H1 (cell line): ENCODE results near the gene MUS81. TPM values are rescaled to one million over a fixed set of nuclear protein-coding genes. Genes with fewer than 3 reads are reported as not detected.
A peak's percentile ranks its signal among the peaks of the same experiment; 100 is the strongest.

Source experiments
- CHD7 ChIP-seq: fragments of 300-600 bp; sonication (generic); IDR thresholded peaks from 2 replicates; pipeline ENCODE4 v1.7.1; 2012; ENCODE audit warnings: low read length, moderate library complexity, mild to moderate bottlenecking, inconsistent platforms; ENCODE audit not compliant: insufficient replicate concordance
- CREB1 ChIP-seq: IDR thresholded peaks from 2 replicates; pipeline ENCODE4 v1.6.1; 2012; ENCODE audit warnings: inconsistent platforms
- KDM4A ChIP-seq: IDR thresholded peaks from one replicate; pipeline ENCODE4 v1.7.1; 2012; ENCODE audit warnings: low read depth, mild to moderate bottlenecking, moderate library complexity, low read length, inconsistent platforms; ENCODE audit not compliant: severe bottlenecking
- NANOG ChIP-seq: IDR thresholded peaks from 2 replicates; pipeline ENCODE4 v1.6.1; 2011; ENCODE audit warnings: low read length, low read depth, mild to moderate bottlenecking, inconsistent platforms; ENCODE audit not compliant: insufficient read depth, poor library complexity, severe bottlenecking
- PHF8 ChIP-seq: fragments of 200-600 bp; sonication (generic); conservative IDR thresholded peaks from 2 replicates; pipeline ENCODE4 v1.7.1; 2012; ENCODE audit warnings: low read depth, mild to moderate bottlenecking, inconsistent platforms, low read length, moderate library complexity
- RNF2 ChIP-seq: fragments of 200-900, 300-1000 bp; sonication (generic); IDR thresholded peaks from 2 replicates; pipeline ENCODE4 v1.7.1; 2016; ENCODE audit warnings: borderline replicate concordance, low read depth, mild to moderate bottlenecking, antibody characterized with exemption, low read length; ENCODE audit not compliant: poor library complexity, severe bottlenecking; ENCODE audit errors: missing control alignments
- SAP30 ChIP-seq: fragments of 300-600 bp; sonication (generic); IDR thresholded peaks from 2 replicates; pipeline ENCODE4 v1.7.1; 2012; ENCODE audit warnings: low read length, moderate library complexity, mild to moderate bottlenecking, inconsistent platforms; ENCODE audit not compliant: insufficient read depth, insufficient replicate concordance
- SIX5 ChIP-seq: IDR thresholded peaks from 2 replicates; pipeline ENCODE4 v1.6.1; 2011; ENCODE audit warnings: mild to moderate bottlenecking, low read depth, low read length
- TBP ChIP-seq: IDR thresholded peaks from 2 replicates; pipeline ENCODE4 v1.6.1; 2011; ENCODE audit warnings: low read depth, low read length, improper control_type of control experiment
- polyA plus RNA-seq, 7 experiments: library from polyadenylated mRNA; depleted of rRNA in 3 of 7; stranded (reverse) in 5 of 7; unstranded in 2 of 7; fragments of >200 nt in 5 of 7; fragments of 200-250 nt in 2 of 7; gene quantifications; 1 replicate in 5 of 7; 2 replicates in 1 of 7; 4 replicates in 1 of 7; pipeline versions ENCODE4 v1.2.1 to v1.2.3, GENCODE V29; 2011 to 2013; ENCODE audit warnings: missing spikeins in 2 of 7, mixed read lengths in 2 of 7
- total RNA-seq: library from RNA; stranded (reverse); fragmentation: NEBNext Ultra II Directional; extraction: Animal tissue kit (Norgen Biotek cat#: 25700); gene quantifications from 2 replicates; pipeline ENCODE4 v1.2.1, GENCODE V29; 2021

Gene MUS81
- total and polyA plus RNA-seq, 2 of the 8 experiments (the other 6 are each of a cell fraction or from before 2014, with no cell fraction given): 30.2 to 31.5 TPM

DNA sequence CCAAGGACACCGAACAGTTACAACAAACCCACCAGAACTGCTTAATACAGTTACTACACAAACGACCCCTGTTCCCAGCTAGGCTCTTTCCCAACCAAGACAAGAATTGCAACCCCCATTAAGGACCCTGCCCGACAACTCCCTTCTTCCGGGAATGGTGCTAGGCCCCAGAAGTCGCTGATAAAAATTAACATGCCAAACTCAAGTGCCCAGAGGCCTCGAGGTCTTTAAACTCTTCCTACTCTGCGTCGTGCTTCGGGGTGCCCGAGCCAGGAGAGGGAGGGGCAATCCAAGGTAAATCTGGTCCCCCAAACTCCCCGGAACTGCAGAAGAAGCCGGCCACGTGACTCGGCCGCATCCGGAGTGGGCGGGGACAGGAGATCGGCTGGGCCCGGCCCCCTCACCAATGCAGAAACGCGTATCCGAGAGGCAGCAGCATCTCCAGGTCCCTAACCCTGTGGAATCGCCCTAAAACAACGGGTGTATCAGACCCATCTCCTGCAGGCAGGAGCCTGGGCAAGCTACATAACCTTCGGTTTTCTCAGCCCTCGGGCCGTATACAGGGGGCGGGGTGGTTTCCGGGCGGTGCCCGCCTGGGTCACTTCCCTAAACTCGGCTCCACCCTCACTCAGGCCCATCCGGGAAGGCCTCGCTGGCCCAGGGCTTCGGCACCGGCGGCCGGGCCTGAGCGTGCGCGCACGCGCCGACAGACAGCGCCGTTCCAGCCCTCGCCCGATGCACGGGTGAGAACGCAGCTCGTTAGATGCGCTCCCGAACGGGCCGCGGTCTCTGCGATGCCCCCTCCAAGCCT lies 3.3 kb upstream of the MUS81 start (continued):
- TF ChIP-seq SAP30 (peak; percentile 64), PHF8 (peak; percentile 46; the same call in 1 of the 2 replicates), RNF2 (no peak), CHD7 (no peak), KDM4A (no peak), CREB1 (no peak), TBP (no peak), NANOG (no peak), SIX5 (no peak)
